GM23338 (cell line): ENCODE data around the gene SNX22. TPM values are rescaled to one million over a fixed set of nuclear protein-coding genes. Genes with fewer than 3 reads are reported as not detected.

Experiments used
- ATAC-seq: fragments of 200-7000 bp; cut with Tn5 transposase; 3 replicates; pipeline ENCODE4 v1.9.1; 2020
- DNase-seq: peaks from one replicate; pipeline ENCODE4 v3.0.0-alpha.2; 2015; ENCODE audit warnings: low spot score
- H2AFZ ChIP-seq: fragments of 200-600 bp; sonication (generic); 2 replicates; pipeline ENCODE4 v1.8.0; 2016; ENCODE audit warnings: antibody characterized with exemption, mild to moderate bottlenecking, moderate library complexity
- H3F3A ChIP-seq: fragments of 200-600 bp; sonication (generic); replicated peaks from 2 replicates; pipeline ENCODE4 v1.8.0; 2017; ENCODE audit warnings: antibody characterized with exemption, mixed run types, low read depth
- H3K27ac ChIP-seq: fragments of 200-600 bp; sonication (generic); 2 replicates; pipeline ENCODE4 v1.6.1; 2016; ENCODE audit warnings: low read depth
- H3K27me3 ChIP-seq: fragments of 200-600 bp; sonication (generic); 2 replicates; pipeline ENCODE4 v1.8.0; 2016; ENCODE audit warnings: mild to moderate bottlenecking, mixed run types, moderate library complexity; ENCODE audit not compliant: insufficient read depth
- H3K36me3 ChIP-seq: fragments of 200-600 bp; sonication (generic); 2 replicates; pipeline ENCODE4 v1.8.0; 2016; ENCODE audit warnings: mild to moderate bottlenecking; ENCODE audit not compliant: insufficient read depth
- H3K4me1 ChIP-seq: fragments of 200-600 bp; sonication (generic); 2 replicates; pipeline ENCODE4 v1.8.0; 2016; ENCODE audit warnings: mild to moderate bottlenecking, moderate library complexity; ENCODE audit not compliant: insufficient read depth
- H3K4me2 ChIP-seq: fragments of 200-600 bp; sonication (generic); 2 replicates; pipeline ENCODE4 v1.7.1; 2017; ENCODE audit warnings: mixed run types
- H3K4me3 ChIP-seq: fragments of 200-600 bp; sonication (generic); 2 replicates; pipeline ENCODE4 v1.6.1; 2016; ENCODE audit warnings: mixed run types
- H3K79me2 ChIP-seq: fragments of 200-600 bp; sonication (generic); replicated peaks from 2 replicates; pipeline ENCODE4 v1.8.0; 2017; ENCODE audit warnings: mild to moderate bottlenecking; ENCODE audit not compliant: insufficient read depth
- H3K9me2 ChIP-seq: fragments of 200-600 bp; sonication (generic); 2 replicates; pipeline ENCODE4 v1.8.0; 2017; ENCODE audit not compliant: insufficient read depth
- H4K20me1 ChIP-seq: fragments of 200-600 bp; sonication (generic); replicated peaks from 2 replicates; pipeline ENCODE4 v1.8.0; 2017; ENCODE audit warnings: mild to moderate bottlenecking; ENCODE audit not compliant: insufficient read depth
- H3K27ac Mint-ChIP-seq: 2 replicates; pipeline ENCODE4 v1.8.0; 2020; ENCODE audit warnings: inconsistent platforms, mild to moderate bottlenecking, moderate library complexity, mixed read lengths
- H3K27me3 Mint-ChIP-seq: 3 replicates; pipeline ENCODE4 v1.8.0; 2022; ENCODE audit warnings: low read depth, mild to moderate bottlenecking, moderate library complexity, mixed read lengths, inconsistent platforms; ENCODE audit not compliant: insufficient read depth, poor library complexity
- H3K36me3 Mint-ChIP-seq: 3 replicates; pipeline ENCODE4 v1.8.0; 2021; ENCODE audit warnings: low read depth, mild to moderate bottlenecking, inconsistent platforms, moderate library complexity, mixed read lengths
- H3K4me1 Mint-ChIP-seq: 3 replicates; pipeline ENCODE4 v1.8.0; 2020; ENCODE audit warnings: mild to moderate bottlenecking, inconsistent platforms, mixed read lengths
- H3K4me3 Mint-ChIP-seq: 3 replicates; pipeline ENCODE4 v1.8.0; 2021; ENCODE audit warnings: moderate library complexity, mild to moderate bottlenecking, inconsistent platforms, mixed read lengths
- H3K9me3 Mint-ChIP-seq: 3 replicates; pipeline ENCODE4 v1.8.0; 2020; ENCODE audit warnings: moderate library complexity, mild to moderate bottlenecking, inconsistent platforms, mixed read lengths
- CREB1 ChIP-seq: fragments of 250-450 bp; sonication (Bioruptor Pico); IDR thresholded peaks from 2 replicates; pipeline ENCODE4 v1.5.0; 2020; ENCODE audit warnings: low read depth, mild to moderate bottlenecking, moderate library complexity
- EZH2 ChIP-seq: fragments of 200-600 bp; sonication (generic); IDR thresholded peaks from one replicate; pipeline ENCODE4 v1.8.0; 2017; ENCODE audit warnings: antibody characterized with exemption, mild to moderate bottlenecking, low read depth; ENCODE audit not compliant: unreplicated experiment
- EZH2phosphoT487 ChIP-seq: fragments of 200-600 bp; sonication (generic); IDR thresholded peaks from one replicate; pipeline ENCODE4 v1.8.1; 2018; ENCODE audit warnings: antibody characterized with exemption; ENCODE audit not compliant: unreplicated experiment
- JUNB ChIP-seq: IDR thresholded peaks from one replicate; pipeline ENCODE4 v1.6.1; 2016; ENCODE audit warnings: antibody characterized with exemption; ENCODE audit not compliant: unreplicated experiment
- NANOG ChIP-seq: IDR thresholded peaks from 2 replicates; pipeline ENCODE4 v1.6.1; 2016; ENCODE audit warnings: antibody characterized with exemption, borderline replicate concordance
- POLR2AphosphoS5 ChIP-seq: IDR thresholded peaks from 2 replicates; pipeline ENCODE4 v1.6.1; 2016; ENCODE audit warnings: antibody characterized with exemption, low read depth
- STAT1 ChIP-seq: IDR thresholded peaks from one replicate; pipeline ENCODE4 v1.6.1; 2016; ENCODE audit warnings: antibody characterized with exemption; ENCODE audit not compliant: unreplicated experiment
- ZNF114 ChIP-seq: fragments of 250-450 bp; sonication (Bioruptor Pico); IDR thresholded peaks from 2 replicates; pipeline ENCODE4 v1.5.0; 2020; ENCODE audit warnings: mild to moderate bottlenecking, moderate library complexity
- ZNF331 ChIP-seq: fragments of 250-450 bp; sonication (Bioruptor Pico); IDR thresholded peaks from 2 replicates; pipeline ENCODE4 v1.5.0; 2020; ENCODE audit warnings: low read depth, mild to moderate bottlenecking, moderate library complexity
- polyA plus RNA-seq: library from polyadenylated mRNA; unstranded; fragments of >200 nt; fragmentation: Nextera tagmentation; extraction: Ambion mirVana; gene quantifications from 2 replicates; pipeline ENCODE4 v1.2.1, GENCODE V29; 2016
- total RNA-seq: library from RNA; depleted of rRNA; stranded (reverse); fragments of >200 nt; shearing (Covaris generic); gene quantifications from 2 replicates; pipeline ENCODE4 v1.2.3, GENCODE V29; 2014
- TF ChIP-seq, protein P1 (sequence below): fragments of 250-450 bp; sonication (Bioruptor Pico); IDR thresholded peaks from 2 replicates; pipeline ENCODE4 v1.5.0; 2020; ENCODE audit warnings: mild to moderate bottlenecking, moderate library complexity
- TF ChIP-seq, protein P2 (sequence below): IDR thresholded peaks from 2 replicates; pipeline ENCODE4 v1.6.1; 2016; ENCODE audit warnings: antibody characterized with exemption
- TF ChIP-seq, protein P3 (sequence below): IDR thresholded peaks from one replicate; pipeline ENCODE4 v1.6.1; 2018; ENCODE audit warnings: antibody characterized with exemption; ENCODE audit not compliant: unreplicated experiment
- TF ChIP-seq, protein P4 (sequence below), 2 experiments: fragments of 200-600 bp in 1 of 2; sonication (generic) in 1 of 2; conservative IDR thresholded peaks; 2 replicates each; pipeline versions ENCODE4 v1.5.1 to v1.6.1; 2016 to 2017; ENCODE audit warnings: antibody characterized with exemption in 2 of 2, low read depth in 2 of 2, mild to moderate bottlenecking in 2 of 2, moderate library complexity in 1 of 2

SNX22 gene
- total and polyA plus RNA-seq, 2 experiments from 2014 or later = 3.7 to 5.7 TPM

DNA sequence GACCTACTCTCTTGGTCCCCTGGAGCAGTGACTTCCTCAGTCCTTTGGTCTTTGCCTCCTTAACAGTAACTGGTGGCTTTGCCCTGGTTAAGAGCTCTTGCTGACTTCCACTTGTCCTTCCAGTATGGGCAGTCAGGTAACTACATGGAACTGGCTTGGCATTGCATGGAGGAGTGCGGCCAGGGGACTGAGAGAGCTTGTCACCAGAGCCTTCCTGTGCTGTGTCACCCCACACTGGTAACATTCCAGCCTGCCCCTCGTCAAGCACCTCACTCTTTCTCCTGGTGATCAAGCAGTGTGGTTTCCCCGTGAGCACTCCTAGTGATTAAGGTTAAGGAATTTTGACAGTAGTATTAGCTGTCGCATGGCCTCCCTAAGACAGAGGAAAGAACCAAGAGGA is 19.3 kb upstream of the SNX22 start (continued):
- TF ChIP-seq, protein P1, sequence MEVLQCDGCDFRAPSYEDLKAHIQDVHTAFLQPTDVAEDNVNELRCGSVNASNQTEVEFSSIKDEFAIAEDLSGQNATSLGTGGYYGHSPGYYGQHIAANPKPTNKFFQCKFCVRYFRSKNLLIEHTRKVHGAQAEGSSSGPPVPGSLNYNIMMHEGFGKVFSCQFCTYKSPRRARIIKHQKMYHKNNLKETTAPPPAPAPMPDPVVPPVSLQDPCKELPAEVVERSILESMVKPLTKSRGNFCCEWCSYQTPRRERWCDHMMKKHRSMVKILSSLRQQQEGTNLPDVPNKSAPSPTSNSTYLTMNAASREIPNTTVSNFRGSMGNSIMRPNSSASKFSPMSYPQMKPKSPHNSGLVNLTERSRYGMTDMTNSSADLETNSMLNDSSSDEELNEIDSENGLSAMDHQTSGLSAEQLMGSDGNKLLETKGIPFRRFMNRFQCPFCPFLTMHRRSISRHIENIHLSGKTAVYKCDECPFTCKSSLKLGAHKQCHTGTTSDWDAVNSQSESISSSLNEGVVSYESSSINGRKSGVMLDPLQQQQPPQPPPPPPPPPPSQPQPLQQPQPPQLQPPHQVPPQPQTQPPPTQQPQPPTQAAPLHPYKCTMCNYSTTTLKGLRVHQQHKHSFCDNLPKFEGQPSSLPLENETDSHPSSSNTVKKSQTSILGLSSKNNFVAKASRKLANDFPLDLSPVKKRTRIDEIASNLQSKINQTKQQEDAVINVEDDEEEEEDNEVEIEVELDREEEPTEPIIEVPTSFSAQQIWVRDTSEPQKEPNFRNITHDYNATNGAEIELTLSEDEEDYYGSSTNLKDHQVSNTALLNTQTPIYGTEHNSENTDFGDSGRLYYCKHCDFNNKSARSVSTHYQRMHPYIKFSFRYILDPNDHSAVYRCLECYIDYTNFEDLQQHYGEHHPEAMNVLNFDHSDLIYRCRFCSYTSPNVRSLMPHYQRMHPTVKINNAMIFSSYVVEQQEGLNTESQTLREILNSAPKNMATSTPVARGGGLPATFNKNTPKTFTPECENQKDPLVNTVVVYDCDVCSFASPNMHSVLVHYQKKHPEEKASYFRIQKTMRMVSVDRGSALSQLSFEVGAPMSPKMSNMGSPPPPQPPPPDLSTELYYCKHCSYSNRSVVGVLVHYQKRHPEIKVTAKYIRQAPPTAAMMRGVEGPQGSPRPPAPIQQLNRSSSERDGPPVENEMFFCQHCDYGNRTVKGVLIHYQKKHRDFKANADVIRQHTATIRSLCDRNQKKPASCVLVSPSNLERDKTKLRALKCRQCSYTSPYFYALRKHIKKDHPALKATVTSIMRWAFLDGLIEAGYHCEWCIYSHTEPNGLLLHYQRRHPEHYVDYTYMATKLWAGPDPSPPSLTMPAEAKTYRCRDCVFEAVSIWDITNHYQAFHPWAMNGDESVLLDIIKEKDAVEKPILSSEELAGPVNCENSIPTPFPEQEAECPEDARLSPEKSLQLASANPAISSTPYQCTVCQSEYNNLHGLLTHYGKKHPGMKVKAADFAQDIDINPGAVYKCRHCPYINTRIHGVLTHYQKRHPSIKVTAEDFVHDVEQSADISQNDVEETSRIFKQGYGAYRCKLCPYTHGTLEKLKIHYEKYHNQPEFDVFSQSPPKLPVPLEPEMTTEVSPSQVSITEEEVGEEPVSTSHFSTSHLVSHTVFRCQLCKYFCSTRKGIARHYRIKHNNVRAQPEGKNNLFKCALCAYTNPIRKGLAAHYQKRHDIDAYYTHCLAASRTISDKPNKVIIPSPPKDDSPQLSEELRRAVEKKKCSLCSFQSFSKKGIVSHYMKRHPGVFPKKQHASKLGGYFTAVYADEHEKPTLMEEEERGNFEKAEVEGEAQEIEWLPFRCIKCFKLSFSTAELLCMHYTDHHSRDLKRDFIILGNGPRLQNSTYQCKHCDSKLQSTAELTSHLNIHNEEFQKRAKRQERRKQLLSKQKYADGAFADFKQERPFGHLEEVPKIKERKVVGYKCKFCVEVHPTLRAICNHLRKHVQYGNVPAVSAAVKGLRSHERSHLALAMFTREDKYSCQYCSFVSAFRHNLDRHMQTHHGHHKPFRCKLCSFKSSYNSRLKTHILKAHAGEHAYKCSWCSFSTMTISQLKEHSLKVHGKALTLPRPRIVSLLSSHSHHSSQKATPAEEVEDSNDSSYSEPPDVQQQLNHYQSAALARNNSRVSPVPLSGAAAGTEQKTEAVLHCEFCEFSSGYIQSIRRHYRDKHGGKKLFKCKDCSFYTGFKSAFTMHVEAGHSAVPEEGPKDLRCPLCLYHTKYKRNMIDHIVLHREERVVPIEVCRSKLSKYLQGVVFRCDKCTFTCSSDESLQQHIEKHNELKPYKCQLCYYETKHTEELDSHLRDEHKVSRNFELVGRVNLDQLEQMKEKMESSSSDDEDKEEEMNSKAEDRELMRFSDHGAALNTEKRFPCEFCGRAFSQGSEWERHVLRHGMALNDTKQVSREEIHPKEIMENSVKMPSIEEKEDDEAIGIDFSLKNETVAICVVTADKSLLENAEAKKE (CRISPR knock-in tag) = no peak
- no peak for TF ChIP-seq JUNB

DNA sequence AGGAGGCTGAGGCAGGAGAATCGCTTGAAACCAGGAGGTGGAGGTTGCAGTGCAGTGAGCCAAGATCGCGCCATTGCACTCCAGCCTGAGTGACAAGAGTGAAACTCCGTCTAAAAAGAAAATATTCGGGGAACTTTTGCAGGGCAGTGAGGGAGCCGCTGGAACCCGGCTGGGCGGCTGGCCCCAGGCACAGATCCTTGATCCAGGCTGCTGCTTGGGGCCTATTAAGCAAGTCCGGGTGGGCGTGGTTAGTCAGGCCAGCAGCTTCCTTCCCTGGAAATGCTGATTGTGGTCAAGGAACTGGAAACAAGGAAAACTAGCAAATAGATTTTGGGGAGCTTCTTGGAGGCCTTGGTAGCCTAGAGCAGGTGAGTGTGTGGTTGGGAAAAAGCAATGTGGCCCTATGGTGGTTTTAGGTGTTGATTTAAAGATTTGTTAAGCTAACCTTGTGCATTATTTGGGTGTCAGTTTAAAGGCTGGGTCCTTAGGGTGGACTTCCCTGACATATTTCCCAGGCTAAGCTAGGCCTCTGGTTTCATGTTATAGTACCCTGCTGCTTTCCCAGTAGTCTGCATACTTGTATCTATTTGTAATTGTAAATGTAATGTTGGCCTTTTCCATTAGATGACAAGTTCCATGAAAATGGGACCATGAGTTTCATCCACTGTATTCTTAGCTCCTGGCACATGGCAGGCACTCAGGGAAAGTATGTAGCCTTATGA is 17.7 kb upstream of the SNX22 start:
- Histone ChIP-seq H3K9me2 (no peaks in the 10 kb centered on the region), H3K36me3 (peaks cover 22% of the 10 kb centered on the region; the same call in 1 of the 2 replicates), H3K4me3 (no peak overlapping the region), H4K20me1 (no peaks in the 10 kb centered on the region; the same call in none of the 2 replicates), H3F3A (peaks cover 9% of the 10 kb centered on the region; the same call in 1 of the 2 replicates), H3K27me3 (no peaks in the 10 kb centered on the region), H2AFZ (no peak overlapping the region), H3K4me2 (no peak overlapping the region), H3K4me1 (peaks cover under 1% of the 10 kb centered on the region; the same call in 1 of the 2 replicates), H3K27ac (no peak overlapping the region), H3K79me2 (no peaks in the 10 kb centered on the region)
- ATAC-seq = no peak
- Mint-ChIP-seq H3K4me1 (peaks cover 6% of the 10 kb centered on the region; the same call in 1 of the 3 replicates), H3K4me3 (no peak overlapping the region), H3K36me3 (peaks cover 68% of the 10 kb centered on the region), H3K9me3 (no peaks in the 10 kb centered on the region), H3K27ac (no peak overlapping the region), H3K27me3 (peaks cover 4% of the 10 kb centered on the region)
- DNase-seq = no peak
- TF ChIP-seq, protein P2, sequence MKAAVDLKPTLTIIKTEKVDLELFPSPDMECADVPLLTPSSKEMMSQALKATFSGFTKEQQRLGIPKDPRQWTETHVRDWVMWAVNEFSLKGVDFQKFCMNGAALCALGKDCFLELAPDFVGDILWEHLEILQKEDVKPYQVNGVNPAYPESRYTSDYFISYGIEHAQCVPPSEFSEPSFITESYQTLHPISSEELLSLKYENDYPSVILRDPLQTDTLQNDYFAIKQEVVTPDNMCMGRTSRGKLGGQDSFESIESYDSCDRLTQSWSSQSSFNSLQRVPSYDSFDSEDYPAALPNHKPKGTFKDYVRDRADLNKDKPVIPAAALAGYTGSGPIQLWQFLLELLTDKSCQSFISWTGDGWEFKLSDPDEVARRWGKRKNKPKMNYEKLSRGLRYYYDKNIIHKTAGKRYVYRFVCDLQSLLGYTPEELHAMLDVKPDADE = no peak
- TF ChIP-seq, protein P3, sequence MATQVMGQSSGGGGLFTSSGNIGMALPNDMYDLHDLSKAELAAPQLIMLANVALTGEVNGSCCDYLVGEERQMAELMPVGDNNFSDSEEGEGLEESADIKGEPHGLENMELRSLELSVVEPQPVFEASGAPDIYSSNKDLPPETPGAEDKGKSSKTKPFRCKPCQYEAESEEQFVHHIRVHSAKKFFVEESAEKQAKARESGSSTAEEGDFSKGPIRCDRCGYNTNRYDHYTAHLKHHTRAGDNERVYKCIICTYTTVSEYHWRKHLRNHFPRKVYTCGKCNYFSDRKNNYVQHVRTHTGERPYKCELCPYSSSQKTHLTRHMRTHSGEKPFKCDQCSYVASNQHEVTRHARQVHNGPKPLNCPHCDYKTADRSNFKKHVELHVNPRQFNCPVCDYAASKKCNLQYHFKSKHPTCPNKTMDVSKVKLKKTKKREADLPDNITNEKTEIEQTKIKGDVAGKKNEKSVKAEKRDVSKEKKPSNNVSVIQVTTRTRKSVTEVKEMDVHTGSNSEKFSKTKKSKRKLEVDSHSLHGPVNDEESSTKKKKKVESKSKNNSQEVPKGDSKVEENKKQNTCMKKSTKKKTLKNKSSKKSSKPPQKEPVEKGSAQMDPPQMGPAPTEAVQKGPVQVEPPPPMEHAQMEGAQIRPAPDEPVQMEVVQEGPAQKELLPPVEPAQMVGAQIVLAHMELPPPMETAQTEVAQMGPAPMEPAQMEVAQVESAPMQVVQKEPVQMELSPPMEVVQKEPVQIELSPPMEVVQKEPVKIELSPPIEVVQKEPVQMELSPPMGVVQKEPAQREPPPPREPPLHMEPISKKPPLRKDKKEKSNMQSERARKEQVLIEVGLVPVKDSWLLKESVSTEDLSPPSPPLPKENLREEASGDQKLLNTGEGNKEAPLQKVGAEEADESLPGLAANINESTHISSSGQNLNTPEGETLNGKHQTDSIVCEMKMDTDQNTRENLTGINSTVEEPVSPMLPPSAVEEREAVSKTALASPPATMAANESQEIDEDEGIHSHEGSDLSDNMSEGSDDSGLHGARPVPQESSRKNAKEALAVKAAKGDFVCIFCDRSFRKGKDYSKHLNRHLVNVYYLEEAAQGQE = no peak
- no peak for TF ChIP-seq STAT1
- TF ChIP-seq POLR2AphosphoS5 = no peak
- no peak for TF ChIP-seq EZH2phosphoT487
- TF ChIP-seq NANOG = no peak
- no peak for TF ChIP-seq ZNF114 (CRISPR knock-in tag)
- TF ChIP-seq CREB1 = no peak
- no peak for TF ChIP-seq EZH2
- TF ChIP-seq, protein P4, sequence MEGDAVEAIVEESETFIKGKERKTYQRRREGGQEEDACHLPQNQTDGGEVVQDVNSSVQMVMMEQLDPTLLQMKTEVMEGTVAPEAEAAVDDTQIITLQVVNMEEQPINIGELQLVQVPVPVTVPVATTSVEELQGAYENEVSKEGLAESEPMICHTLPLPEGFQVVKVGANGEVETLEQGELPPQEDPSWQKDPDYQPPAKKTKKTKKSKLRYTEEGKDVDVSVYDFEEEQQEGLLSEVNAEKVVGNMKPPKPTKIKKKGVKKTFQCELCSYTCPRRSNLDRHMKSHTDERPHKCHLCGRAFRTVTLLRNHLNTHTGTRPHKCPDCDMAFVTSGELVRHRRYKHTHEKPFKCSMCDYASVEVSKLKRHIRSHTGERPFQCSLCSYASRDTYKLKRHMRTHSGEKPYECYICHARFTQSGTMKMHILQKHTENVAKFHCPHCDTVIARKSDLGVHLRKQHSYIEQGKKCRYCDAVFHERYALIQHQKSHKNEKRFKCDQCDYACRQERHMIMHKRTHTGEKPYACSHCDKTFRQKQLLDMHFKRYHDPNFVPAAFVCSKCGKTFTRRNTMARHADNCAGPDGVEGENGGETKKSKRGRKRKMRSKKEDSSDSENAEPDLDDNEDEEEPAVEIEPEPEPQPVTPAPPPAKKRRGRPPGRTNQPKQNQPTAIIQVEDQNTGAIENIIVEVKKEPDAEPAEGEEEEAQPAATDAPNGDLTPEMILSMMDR (conservative IDR thresholded peaks at IDR 0.05; ENCODE audit: low read depth in 2 of 2) = no peak
- TF ChIP-seq ZNF331 = no peak
